HG03066 (cell line): ENCODE measurements around the gene DTD1.
"Not testable (repeated sequence)": the region's sequence is repeated elsewhere in the genome, so short reads cannot be mapped to it uniquely, and the experiment has no call there.

Source experiments
- ATAC-seq: cut with Tn5 transposase; IDR thresholded peaks from one replicate; pipeline ENCODE4 v1.9.1; 2021; ENCODE audit warnings: low read depth; ENCODE audit not compliant: unreplicated experiment

The DTD1 gene

GRCh38 chr20:18783385-18783959 is 195.6 kb downstream of the DTD1 start:
- no peak for ATAC-seq

- not testable (repeated sequence) for ATAC-seq
These were observed 199.2 kb downstream of the DTD1 start for GRCh38 chr20:18787046-18787445.

GRCh38 chr20:18788021-18788420 is 200.2 kb downstream of the DTD1 start:
- no peak for ATAC-seq

- ATAC-seq, result no peak
These were observed 202.9 kb downstream of the DTD1 start for GRCh38 chr20:18790787-18791186.

GRCh38 chr20:18793625-18794427 is 206.0 kb downstream of the DTD1 start:
- peak; percentile 98 for ATAC-seq

- no peak for ATAC-seq
These were observed 206.6 kb downstream of the DTD1 start for GRCh38 chr20:18794428-18794787.

GRCh38 chr20:18795366-18795765 is 207.5 kb downstream of the DTD1 start:
- no peak for ATAC-seq

GRCh38 chr20:18796282-18796833 is 208.5 kb downstream of the DTD1 start:
- ATAC-seq, result no peak

- ATAC-seq, result no peak
These were observed 213.7 kb downstream of the DTD1 start for GRCh38 chr20:18801516-18801915.

- no peak for ATAC-seq
These were observed 214.3 kb downstream of the DTD1 start for GRCh38 chr20:18802012-18802634.

GRCh38 chr20:18805881-18806280 is 218.0 kb downstream of the DTD1 start:
- no peak for ATAC-seq

- ATAC-seq, result no peak
These were observed 220.9 kb downstream of the DTD1 start for GRCh38 chr20:18808712-18809111.

GRCh38 chr20:18811186-18811585 is 223.3 kb downstream of the DTD1 start:
- ATAC-seq, result no peak

GRCh38 chr20:18811904-18812303 is 224.1 kb downstream of the DTD1 start:
- no peak for ATAC-seq

GRCh38 chr20:18813483-18813882 is 225.6 kb downstream of the DTD1 start, which contains the start of gene SCP2D1:
Gene SCP2D1 (plus strand): TSS chr20:18813783. CDS start chr20:18813816, 33 bp downstream.
- ATAC-seq, result no peak

GRCh38 chr20:18815194-18815942 is 227.5 kb downstream of the DTD1 start:
- no peak for ATAC-seq
